HFFc6 (cell line): Measurements from ENCODE around the gene STEAP4. TPM values are rescaled to one million over a fixed set of nuclear protein-coding genes. Genes with fewer than 3 reads are reported as not detected.

Source experiments
- DNase-seq: peaks from one replicate; pipeline ENCODE4 v3.0.0-alpha.2; 2018
- H3K27ac Mint-ChIP-seq: 2 replicates; pipeline ENCODE4 v1.8.0; 2020; ENCODE audit warnings: mild to moderate bottlenecking, mixed read lengths
- H3K27me3 Mint-ChIP-seq: 2 replicates; pipeline ENCODE4 v1.8.0; 2021; ENCODE audit warnings: mild to moderate bottlenecking, moderate library complexity, mixed read lengths; ENCODE audit not compliant: insufficient read depth
- H3K36me3 Mint-ChIP-seq: 2 replicates; pipeline ENCODE4 v1.8.0; 2021; ENCODE audit warnings: low read depth, mixed read lengths
- H3K4me1 Mint-ChIP-seq: 2 replicates; pipeline ENCODE4 v1.8.0; 2020; ENCODE audit warnings: low read depth, mixed read lengths
- H3K4me3 Mint-ChIP-seq: 2 replicates; pipeline ENCODE4 v1.8.0; 2020; ENCODE audit warnings: mild to moderate bottlenecking, moderate library complexity, mixed read lengths
- H3K9me3 Mint-ChIP-seq: 2 replicates; pipeline ENCODE4 v1.8.0; 2020; ENCODE audit warnings: mild to moderate bottlenecking, mixed read lengths
- total RNA-seq, 6 experiments: library from RNA; stranded (reverse); fragmentation: NEBNext Ultra II Directional; extraction: Animal tissue kit (Norgen Biotek cat#: 25700); gene quantifications; 2 replicates in 1 of 6; 3 replicates in 5 of 6; pipeline ENCODE4 v1.2.3, GENCODE V29; 2021
- TF ChIP-seq, protein P1 (sequence below): fragments of 200-600 bp; sonication (generic); IDR thresholded peaks from 2 replicates; pipeline ENCODE4 v1.5.0; 2021; ENCODE audit warnings: antibody characterized with exemption, mild to moderate bottlenecking

The STEAP4 gene
- total RNA-seq, 6 experiments from 2014 or later = not detected

DNA sequence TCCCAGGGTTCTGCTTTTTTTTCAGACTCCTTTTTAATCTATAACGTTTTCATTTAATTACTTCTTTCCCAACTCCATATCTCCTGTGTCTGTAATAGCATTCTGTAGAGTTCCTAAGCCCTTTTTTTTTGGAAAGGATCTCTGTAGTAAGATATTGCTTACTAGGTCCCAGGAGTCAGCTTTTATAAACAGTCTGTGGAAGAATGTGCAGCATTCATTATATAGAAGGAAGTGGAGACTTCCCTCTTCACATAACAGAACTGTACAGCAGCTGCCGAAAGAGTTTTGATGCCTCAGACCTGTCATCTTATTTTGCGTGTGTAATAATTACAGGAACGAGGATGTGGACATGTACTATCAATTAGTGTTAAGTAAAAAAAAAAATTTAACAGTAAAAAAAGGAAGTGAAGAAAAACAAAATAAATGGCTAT is 7.4 kb upstream of the STEAP4 start:
- TF ChIP-seq, protein P1, sequence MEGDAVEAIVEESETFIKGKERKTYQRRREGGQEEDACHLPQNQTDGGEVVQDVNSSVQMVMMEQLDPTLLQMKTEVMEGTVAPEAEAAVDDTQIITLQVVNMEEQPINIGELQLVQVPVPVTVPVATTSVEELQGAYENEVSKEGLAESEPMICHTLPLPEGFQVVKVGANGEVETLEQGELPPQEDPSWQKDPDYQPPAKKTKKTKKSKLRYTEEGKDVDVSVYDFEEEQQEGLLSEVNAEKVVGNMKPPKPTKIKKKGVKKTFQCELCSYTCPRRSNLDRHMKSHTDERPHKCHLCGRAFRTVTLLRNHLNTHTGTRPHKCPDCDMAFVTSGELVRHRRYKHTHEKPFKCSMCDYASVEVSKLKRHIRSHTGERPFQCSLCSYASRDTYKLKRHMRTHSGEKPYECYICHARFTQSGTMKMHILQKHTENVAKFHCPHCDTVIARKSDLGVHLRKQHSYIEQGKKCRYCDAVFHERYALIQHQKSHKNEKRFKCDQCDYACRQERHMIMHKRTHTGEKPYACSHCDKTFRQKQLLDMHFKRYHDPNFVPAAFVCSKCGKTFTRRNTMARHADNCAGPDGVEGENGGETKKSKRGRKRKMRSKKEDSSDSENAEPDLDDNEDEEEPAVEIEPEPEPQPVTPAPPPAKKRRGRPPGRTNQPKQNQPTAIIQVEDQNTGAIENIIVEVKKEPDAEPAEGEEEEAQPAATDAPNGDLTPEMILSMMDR = no peak
- no peak overlapping the region for H3K4me3 Mint-ChIP-seq
- H3K27ac Mint-ChIP-seq = no peak overlapping the region
- no peaks in the 10 kb centered on the region for H3K36me3 Mint-ChIP-seq
- peaks cover 21% of the 10 kb centered on the region for H3K9me3 Mint-ChIP-seq
- DNase-seq = no peak
- H3K27me3 Mint-ChIP-seq = no peaks in the 10 kb centered on the region; the same call in none of the 2 replicates
- H3K4me1 Mint-ChIP-seq = no peaks in the 10 kb centered on the region

DNA sequence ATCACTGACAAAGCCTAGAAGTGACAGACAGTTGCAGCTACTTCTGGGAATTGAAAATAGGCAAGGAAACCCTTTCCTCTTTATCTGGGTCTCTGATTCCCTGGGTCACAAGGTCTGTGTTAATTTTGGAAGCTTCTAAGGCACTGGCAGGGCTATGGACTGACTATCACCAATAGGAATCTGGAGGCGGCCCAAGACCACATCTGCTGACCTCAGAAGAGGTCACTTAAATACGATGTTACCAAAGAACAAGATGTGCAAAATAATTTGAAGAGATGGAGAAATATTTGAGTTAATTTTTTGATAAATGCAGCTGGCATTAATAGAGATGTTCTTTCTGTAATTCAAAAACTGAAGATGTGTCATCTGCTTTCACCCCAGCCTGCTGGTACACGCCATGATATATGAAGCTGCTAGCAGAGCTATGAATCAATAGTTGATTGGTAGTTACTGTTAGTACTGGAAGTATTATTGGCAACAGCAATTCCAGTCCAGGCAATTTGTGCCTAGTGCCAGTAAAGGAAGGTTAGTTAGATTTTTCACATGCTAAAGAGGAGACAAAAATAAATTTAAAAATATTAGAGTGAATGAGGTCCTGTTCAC is 5.5 kb upstream of the STEAP4 start:
- Mint-ChIP-seq H3K9me3 (peaks cover 17% of the 10 kb centered on the region), H3K27ac (no peak overlapping the region), H3K36me3 (no peaks in the 10 kb centered on the region), H3K4me1 (no peaks in the 10 kb centered on the region), H3K4me3 (no peak overlapping the region), H3K27me3 (no peaks in the 10 kb centered on the region; the same call in 1 of the 2 replicates)
- no peak for DNase-seq
- TF ChIP-seq, protein P1 = no peak

DNA sequence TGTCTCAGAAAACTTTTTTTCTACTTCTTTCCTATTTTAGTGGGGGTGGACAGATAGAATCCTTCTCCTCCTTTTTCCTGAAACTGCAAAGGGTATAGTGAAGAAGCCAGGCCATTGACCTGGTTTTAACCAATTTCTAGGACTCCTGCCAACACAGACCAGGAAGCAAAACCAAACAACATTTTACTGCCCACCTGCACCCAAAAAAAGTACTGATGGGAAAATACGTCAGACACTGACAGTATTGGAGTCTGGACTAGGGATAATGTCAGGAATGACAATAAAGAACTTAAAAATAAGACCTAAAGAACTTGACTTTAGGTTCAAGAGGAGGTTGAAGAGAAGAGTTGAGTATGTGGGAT is 5.0 kb upstream of the STEAP4 start:
- DNase-seq = no peak
- H3K4me1 Mint-ChIP-seq = no peaks in the 10 kb centered on the region
- no peak overlapping the region for H3K27ac Mint-ChIP-seq
- TF ChIP-seq, protein P1 = no peak
- H3K4me3 Mint-ChIP-seq = no peak overlapping the region
- H3K36me3 Mint-ChIP-seq = no peaks in the 10 kb centered on the region
- no peaks in the 10 kb centered on the region; the same call in 1 of the 2 replicates for H3K27me3 Mint-ChIP-seq
- H3K9me3 Mint-ChIP-seq = peaks cover 17% of the 10 kb centered on the region

DNA sequence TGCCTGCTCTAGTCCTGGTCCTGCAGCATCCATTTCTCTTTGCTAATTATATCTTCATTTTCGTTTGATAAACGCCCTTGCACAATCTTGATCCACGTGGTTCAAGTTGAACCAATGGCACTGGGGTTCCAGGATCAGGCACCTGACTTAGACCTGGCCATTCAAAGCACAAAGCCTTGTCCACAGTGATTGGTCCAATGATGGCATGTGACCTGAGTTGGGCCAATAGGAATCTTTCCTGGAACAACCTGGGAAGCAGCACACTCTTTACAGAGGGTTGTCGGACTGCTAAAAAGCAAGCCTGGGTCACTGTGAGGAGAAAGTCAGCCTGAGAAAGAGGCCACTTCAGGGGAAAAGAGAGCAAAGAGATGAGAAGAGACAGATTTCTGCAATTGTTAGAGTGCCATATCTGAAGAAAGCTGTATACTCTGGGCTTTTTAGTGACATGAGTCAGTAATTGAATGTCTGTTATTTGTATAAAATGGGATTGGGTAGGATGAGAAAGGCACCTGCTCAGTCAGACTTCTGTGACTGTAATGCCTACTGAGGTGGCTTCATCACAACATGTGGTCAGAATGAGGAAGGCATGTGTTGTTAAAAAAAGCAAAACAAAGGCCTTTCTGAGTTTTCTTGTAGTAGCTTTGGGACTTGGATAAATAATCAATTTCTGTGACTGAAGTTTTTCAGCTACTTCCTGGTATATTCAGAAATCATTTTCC is 4.4 kb upstream of the STEAP4 start:
- no peaks in the 10 kb centered on the region; the same call in 1 of the 2 replicates for H3K27me3 Mint-ChIP-seq
- no peak overlapping the region for H3K4me3 Mint-ChIP-seq
- H3K36me3 Mint-ChIP-seq = no peaks in the 10 kb centered on the region
- TF ChIP-seq, protein P1 = no peak
- H3K9me3 Mint-ChIP-seq = peaks cover 13% of the 10 kb centered on the region
- no peak overlapping the region for H3K27ac Mint-ChIP-seq
- no peaks in the 10 kb centered on the region for H3K4me1 Mint-ChIP-seq
- no peak for DNase-seq

DNA sequence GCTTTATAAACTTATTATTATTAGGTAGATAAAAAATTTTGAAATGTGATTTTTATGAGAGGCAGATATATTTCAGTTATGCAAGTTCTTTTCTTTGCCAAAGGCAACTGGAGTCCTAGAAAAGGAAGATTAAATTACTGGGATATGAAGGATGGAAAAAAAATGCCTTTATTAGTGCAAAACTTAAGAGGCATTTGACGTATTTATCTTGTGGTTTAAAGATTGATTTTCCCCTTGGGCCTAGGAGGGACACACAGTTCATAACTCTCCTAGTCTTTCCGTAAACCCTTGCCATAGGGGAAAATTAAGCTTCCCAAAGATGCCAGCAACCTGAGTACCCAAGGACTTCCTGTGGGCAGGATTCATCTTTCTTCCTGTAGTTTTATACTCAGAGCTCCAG is 3.1 kb upstream of the STEAP4 start:
- DNase-seq = no peak
- Mint-ChIP-seq H3K27me3 (no peaks in the 10 kb centered on the region; the same call in 1 of the 2 replicates), H3K4me3 (no peak overlapping the region), H3K9me3 (peaks cover 13% of the 10 kb centered on the region), H3K27ac (no peak overlapping the region), H3K36me3 (no peaks in the 10 kb centered on the region), H3K4me1 (no peaks in the 10 kb centered on the region)
- TF ChIP-seq, protein P1 = no peak
